Hepatocyte (in vitro differentiated cells): ENCODE measurements around the gene SDHA.

Experiments
- EZH2 ChIP-seq: fragments of 200-600 bp; sonication (generic); IDR thresholded peaks from 2 replicates; pipeline ENCODE4 v1.6.1; 2016; ENCODE audit warnings: antibody characterized with exemption, mild to moderate bottlenecking, borderline replicate concordance
- EZH2phosphoT487 ChIP-seq: fragments of 200-600 bp; sonication (generic); IDR thresholded peaks from one replicate; pipeline ENCODE4 v1.6.1; 2018; ENCODE audit warnings: antibody characterized with exemption, mild to moderate bottlenecking, low read depth, moderate library complexity; ENCODE audit not compliant: unreplicated experiment, severe bottlenecking
- TF ChIP-seq, protein P1 (sequence below): fragments of 200-600 bp; sonication (generic); IDR thresholded peaks from 2 replicates; pipeline ENCODE4 v1.5.1; 2016; ENCODE audit warnings: antibody characterized with exemption, mild to moderate bottlenecking; ENCODE audit not compliant: poor library complexity

DNA sequence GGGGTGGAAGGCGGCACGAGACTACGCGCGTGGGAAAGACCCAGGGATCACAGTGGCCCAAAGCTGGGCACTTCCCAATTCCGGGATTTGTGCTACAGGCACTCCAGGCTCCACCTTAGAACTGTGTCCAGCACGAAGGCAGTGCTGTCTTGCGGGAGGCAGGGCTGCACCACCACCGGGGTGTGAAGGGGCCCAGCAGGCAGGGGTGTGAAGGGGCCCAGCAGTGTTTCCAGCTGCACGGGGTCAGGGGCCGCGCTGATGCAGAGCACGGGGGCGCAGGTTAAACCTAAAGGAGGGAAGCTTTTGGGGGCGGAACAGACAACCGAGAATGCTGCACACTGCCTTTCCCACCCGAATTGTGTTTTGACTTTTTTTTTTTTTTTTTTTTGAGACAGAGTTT, 52.2 kb downstream of the SDHA start:
- TF ChIP-seq, protein P1, sequence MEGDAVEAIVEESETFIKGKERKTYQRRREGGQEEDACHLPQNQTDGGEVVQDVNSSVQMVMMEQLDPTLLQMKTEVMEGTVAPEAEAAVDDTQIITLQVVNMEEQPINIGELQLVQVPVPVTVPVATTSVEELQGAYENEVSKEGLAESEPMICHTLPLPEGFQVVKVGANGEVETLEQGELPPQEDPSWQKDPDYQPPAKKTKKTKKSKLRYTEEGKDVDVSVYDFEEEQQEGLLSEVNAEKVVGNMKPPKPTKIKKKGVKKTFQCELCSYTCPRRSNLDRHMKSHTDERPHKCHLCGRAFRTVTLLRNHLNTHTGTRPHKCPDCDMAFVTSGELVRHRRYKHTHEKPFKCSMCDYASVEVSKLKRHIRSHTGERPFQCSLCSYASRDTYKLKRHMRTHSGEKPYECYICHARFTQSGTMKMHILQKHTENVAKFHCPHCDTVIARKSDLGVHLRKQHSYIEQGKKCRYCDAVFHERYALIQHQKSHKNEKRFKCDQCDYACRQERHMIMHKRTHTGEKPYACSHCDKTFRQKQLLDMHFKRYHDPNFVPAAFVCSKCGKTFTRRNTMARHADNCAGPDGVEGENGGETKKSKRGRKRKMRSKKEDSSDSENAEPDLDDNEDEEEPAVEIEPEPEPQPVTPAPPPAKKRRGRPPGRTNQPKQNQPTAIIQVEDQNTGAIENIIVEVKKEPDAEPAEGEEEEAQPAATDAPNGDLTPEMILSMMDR, result no peak
- TF ChIP-seq EZH2 (no peak), EZH2phosphoT487 (no peak)
